Nephron progenitor cell (in vitro differentiated cells): Measurements from ENCODE around the gene ZNF660.
A peak's percentile ranks its signal among the peaks of the same experiment; 100 is the strongest.
"Not testable (repeated sequence)": the region's sequence is repeated elsewhere in the genome, so short reads cannot be mapped to it uniquely, and the experiment has no call there.

Experiments
- DNase-seq: peaks from one replicate; pipeline ENCODE4 v3.0.0; 2021
- H3K27ac Mint-ChIP-seq: 2 replicates; pipeline ENCODE4 v1.8.0; 2021; ENCODE audit warnings: mild to moderate bottlenecking, moderate library complexity, mixed read lengths
- H3K27me3 Mint-ChIP-seq: 2 replicates; pipeline ENCODE4 v1.8.0; 2021; ENCODE audit warnings: mild to moderate bottlenecking, low read depth, mixed read lengths; ENCODE audit not compliant: poor library complexity
- H3K36me3 Mint-ChIP-seq: 2 replicates; pipeline ENCODE4 v1.8.0; 2021; ENCODE audit warnings: low read depth, mixed read lengths
- H3K4me1 Mint-ChIP-seq: 2 replicates; pipeline ENCODE4 v1.8.0; 2021; ENCODE audit warnings: mixed read lengths
- H3K4me3 Mint-ChIP-seq: 2 replicates; pipeline ENCODE4 v1.8.0; 2021; ENCODE audit warnings: mild to moderate bottlenecking, moderate library complexity, mixed read lengths
- H3K9me3 Mint-ChIP-seq: 2 replicates; pipeline ENCODE4 v1.8.0; 2021; ENCODE audit warnings: mild to moderate bottlenecking, moderate library complexity, mixed read lengths
- CTCF ChIP-seq: fragments of 200-600 bp; sonication (generic); IDR thresholded peaks from 2 replicates; pipeline ENCODE4 v1.5.0; 2021; ENCODE audit warnings: antibody characterized with exemption

The ZNF660 gene

DNA sequence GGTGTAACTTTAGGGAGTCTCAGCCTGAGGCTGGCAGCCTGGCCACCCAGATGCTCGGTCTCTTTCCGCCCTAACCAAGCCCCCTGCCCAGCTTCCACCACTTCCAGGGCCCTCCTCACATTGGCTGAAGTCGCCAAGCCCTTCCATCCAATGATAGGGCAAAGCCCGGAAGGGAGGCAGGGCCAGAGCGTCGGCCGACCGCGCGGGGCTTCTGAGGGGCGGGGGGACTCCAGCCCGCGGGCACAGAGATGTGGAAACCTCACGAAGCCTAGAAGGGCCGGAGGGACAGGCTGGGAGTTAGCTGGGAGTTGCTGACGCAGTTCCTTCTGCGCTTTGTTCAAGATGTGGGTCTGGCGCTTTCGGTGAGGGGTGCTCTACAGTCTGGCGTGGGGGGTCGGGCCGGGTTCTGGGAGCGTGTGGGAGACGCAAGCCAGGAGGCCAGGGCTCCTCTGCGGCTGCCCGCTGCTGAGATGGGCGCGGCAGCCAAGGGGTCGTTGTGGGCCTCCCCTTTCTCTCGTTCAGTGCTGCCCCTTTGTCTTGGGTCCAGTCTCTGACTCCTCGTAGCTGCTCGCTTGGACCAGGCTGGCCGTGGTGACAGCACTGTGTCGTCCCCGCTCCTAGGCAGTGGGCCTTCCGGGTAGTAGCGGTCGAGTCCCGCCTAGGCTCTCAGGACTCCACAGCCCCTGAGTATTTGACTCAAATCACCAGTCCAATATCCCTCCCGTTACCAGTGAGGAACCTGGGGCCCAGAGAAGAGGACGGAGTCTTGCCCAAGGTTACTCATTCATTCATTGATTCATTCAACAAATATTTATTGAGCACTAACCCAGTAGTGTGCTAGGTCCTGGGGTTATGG is at the start of gene ZNF660:
Gene ZNF660 (plus strand): TSS at position 319 of the 856 bp plus-strand sequence. CDS start 9,230 bp downstream, outside the sequence.
- peaks cover 58% of the 10 kb centered on the region for H3K9me3 Mint-ChIP-seq
- H3K4me3 Mint-ChIP-seq: peak within 1 kb of the TSS; percentile 95
- peaks cover 2% of the 10 kb centered on the region for H3K27me3 Mint-ChIP-seq
- DNase-seq: peak; percentile 81
- peaks cover 29% of the 10 kb centered on the region for H3K4me1 Mint-ChIP-seq
- peaks cover 79% of the 10 kb centered on the region for H3K36me3 Mint-ChIP-seq
- peak within 1 kb of the TSS; percentile 99 for H3K27ac Mint-ChIP-seq
- no peak for TF ChIP-seq CTCF

DNA sequence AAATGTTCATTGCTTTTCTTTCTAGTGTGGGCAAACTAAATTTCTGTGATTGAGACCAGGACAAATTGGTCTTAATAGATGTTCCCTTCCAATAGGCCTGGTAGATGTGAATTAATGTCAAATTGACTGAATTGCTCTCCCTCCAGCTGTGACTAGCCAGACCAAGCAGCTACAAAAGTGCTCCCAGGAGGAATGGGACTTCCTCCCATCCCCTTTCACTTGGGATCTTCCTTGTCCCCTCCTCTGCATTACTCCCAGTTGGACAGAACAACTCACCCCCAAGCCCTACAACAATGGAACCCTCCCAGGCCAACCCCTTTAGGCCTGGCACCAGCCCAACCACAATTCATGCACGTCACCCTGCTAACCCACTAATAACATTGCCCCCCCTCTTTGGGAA is 49.4 kb upstream of the ZNF660 start:
- H3K36me3 Mint-ChIP-seq: no peaks in the 10 kb centered on the region
- H3K4me3 Mint-ChIP-seq: no peak overlapping the region
- H3K4me1 Mint-ChIP-seq: peaks cover 15% of the 10 kb centered on the region
- no peak overlapping the region for H3K27ac Mint-ChIP-seq
- no peak for TF ChIP-seq CTCF
- H3K9me3 Mint-ChIP-seq: no peaks in the 10 kb centered on the region
- H3K27me3 Mint-ChIP-seq: peaks cover 53% of the 10 kb centered on the region
- DNase-seq: no peak

DNA sequence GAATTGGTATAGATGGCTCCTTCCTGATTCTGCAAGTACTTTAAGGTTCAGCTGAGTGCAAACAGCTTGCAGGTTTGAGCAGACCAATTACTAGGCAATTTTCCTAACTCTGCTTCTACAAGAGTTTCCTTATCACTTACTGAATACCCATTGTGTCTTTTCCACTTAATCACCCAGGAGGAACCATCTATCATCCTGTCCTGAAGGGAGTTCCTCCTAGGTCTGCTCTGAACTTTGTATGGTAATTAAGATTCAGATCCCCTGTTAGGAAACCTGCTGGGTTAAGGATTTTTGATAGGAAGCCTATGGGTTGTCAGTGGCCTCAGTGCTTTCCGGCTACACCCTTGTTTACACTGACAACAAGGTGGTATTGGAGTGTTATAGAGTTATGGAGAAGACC is 40.0 kb upstream of the ZNF660 start:
- H3K4me3 Mint-ChIP-seq, H3K27ac Mint-ChIP-seq, H3K9me3 Mint-ChIP-seq, H3K36me3 Mint-ChIP-seq, DNase-seq: not testable (repeated sequence)
- Mint-ChIP-seq H3K27me3 (peaks cover 37% of the 10 kb centered on the region), H3K4me1 (peaks cover 11% of the 10 kb centered on the region)

DNA sequence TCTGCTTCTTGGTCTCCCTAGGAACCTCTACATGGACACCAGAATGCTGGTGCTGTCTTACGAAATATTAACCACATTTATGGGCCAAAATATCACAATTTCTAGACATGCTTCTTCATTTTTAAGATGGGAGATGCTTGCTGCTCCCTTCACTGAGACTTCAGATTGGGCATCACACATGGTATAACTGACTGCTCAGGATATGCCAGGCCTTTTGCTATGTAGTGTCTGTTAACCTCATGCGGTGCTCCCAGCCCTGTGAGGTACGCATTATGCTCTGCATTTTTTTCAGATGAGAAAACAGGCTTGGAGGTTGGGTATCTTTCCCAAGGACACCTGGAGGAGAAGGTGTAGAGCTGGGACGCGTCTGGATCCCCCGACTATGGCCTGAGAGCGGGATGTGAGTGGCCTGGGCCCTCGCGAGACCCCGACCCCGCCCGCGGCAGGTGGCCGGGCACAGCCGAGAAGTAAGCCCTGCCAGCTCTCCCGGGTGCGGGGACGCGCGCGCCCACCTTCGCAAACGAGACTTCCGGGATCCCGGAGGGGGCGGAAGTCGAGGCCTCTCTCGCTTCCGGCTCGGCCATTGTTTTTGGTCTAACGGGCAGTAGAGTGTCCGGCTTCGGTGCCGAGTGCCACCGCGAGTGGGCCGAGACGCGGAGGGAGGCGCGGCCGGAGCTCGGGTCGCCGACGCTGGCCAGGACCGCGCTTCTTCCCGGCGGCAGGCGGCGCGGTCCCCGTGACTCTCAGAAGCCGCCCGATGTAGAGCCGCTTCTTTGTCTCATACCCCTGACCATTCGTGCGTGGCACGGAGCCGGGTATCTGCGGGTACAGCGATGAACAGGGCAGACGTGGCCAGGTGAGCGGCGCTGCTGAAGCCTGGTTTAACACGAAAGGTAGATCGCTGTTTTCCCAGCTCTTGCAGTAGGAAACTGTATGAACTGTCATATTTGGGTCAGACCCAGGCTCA is 29.9 kb upstream of the ZNF660 start, which contains the start of gene ZKSCAN7:
Gene ZKSCAN7 (plus strand): TSS at position 568 of the 967 bp plus-strand sequence. CDS start 1,855 bp downstream, outside the sequence.
- peaks cover 60% of the 10 kb centered on the region for H3K9me3 Mint-ChIP-seq
- peaks cover 26% of the 10 kb centered on the region for H3K4me1 Mint-ChIP-seq
- peaks cover 41% of the 10 kb centered on the region for H3K27me3 Mint-ChIP-seq
- TF ChIP-seq CTCF: no peak
- H3K4me3 Mint-ChIP-seq: peak within 1 kb of the TSS; percentile 97
- peak; percentile 68 for DNase-seq
- H3K36me3 Mint-ChIP-seq: peaks cover 47% of the 10 kb centered on the region
- peak within 1 kb of the TSS; percentile 86 for H3K27ac Mint-ChIP-seq

DNA sequence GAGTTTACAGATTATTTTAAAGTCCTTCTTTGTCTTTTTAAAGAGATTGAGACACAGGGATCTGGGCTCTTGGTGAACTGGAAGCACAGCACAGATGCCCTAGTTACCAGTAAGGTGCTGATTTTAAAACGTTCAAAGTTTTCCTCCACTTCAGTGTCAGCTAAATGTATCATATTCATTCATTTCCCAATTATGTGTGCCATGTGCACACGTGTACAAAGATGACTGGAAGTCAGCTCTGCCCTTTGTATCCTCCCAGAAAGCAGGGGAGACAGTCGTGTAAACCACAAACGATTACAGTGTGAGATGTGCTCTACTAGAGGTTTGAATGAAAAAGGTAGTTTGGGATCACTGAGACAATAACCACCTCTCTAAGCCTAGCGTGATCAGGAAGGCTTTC is 29.0 kb upstream of the ZNF660 start:
- H3K27ac Mint-ChIP-seq: no peak overlapping the region
- H3K4me3 Mint-ChIP-seq: peak overlapping the region; percentile 97
- DNase-seq: no peak
- H3K4me1 Mint-ChIP-seq: peaks cover 26% of the 10 kb centered on the region
- H3K36me3 Mint-ChIP-seq: peaks cover 55% of the 10 kb centered on the region
- no peak for TF ChIP-seq CTCF
- H3K27me3 Mint-ChIP-seq: peaks cover 37% of the 10 kb centered on the region
- peaks cover 67% of the 10 kb centered on the region for H3K9me3 Mint-ChIP-seq

GRCh38 chr3:44557074-44557473 is 27.7 kb upstream of the ZNF660 start:
- Mint-ChIP-seq H3K27me3 (peaks cover 24% of the 10 kb centered on the region), H3K4me1 (peaks cover 26% of the 10 kb centered on the region), H3K4me3 (peak overlapping the region; percentile 97)

More at GRCh38 chr3:44557074-44557473, 27.7 kb upstream of the ZNF660 start:
- no peak for TF ChIP-seq CTCF
- H3K27ac Mint-ChIP-seq: no peak overlapping the region
- peaks cover 74% of the 10 kb centered on the region for H3K9me3 Mint-ChIP-seq
- DNase-seq: no peak
- H3K36me3 Mint-ChIP-seq: peaks cover 69% of the 10 kb centered on the region
